OCI-LY7 (cell line): Measurements from ENCODE around the gene WBP4.

Experiments
- CTCF ChIP-seq: fragments of 200-600 bp; sonication (generic); conservative IDR thresholded peaks from 2 replicates; pipeline ENCODE4 v1.5.1; 2014; ENCODE audit warnings: mild to moderate bottlenecking, antibody characterized with exemption, low read length, moderate library complexity, mixed read lengths
- EZH2phosphoT487 ChIP-seq: fragments of 200-600 bp; sonication (generic); IDR thresholded peaks from 2 replicates; pipeline ENCODE4 v1.6.1; 2018; ENCODE audit warnings: low read depth, borderline replicate concordance, mild to moderate bottlenecking, mixed run types, antibody characterized with exemption, low read length, moderate library complexity, mixed read lengths

DNA sequence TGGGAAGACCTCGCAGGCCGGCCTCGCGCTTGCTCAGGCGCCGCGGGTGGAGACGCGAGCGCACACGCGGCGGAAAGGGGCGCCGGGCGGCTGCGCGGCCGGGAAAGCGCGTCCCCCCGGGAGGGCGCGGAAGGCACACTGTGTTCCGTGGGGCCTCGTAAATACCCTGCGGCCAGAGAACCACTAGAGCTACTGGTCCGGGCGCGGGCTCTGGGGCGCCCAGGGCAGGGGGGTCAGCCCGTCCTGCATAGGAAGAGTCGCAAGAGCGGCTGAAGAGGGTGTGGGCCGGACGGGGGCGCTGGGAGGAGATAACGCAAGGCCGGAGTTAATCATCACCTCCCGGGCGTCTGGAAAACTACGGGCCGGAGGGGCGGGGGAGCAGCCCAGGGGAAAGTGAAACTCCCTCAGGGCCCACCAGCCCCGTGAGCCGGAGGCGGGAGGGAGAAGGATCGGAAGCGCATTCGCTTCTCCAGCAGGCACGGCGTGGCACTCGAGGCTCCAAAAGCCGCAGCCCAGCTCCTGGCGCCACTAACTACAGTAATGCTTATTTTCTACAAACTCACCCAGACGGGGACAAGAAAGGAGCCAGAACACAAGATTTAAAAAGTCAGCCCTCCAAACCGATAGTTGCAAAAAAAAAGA lies 1.1 kb upstream of the WBP4 start:
- TF ChIP-seq CTCF (peak; percentile 72), EZH2phosphoT487 (no peak)
